Esophagus muscularis mucosa (tissue), 4 donors: Measurements from ENCODE around the gene MAGI1.

ENCODE experiments used
- CTCF ChIP-seq, 3 experiments: fragments of 200-600 bp in 2 of 3; fragments of 450-650 bp in 1 of 3; sonication (generic) in 2 of 3; IDR thresholded peaks; one replicate each; pipeline ENCODE4 v1.5.1; 2017 to 2019; ENCODE audit warnings: antibody characterized with exemption in 3 of 3, mild to moderate bottlenecking in 2 of 3, moderate library complexity in 1 of 3
- EP300 ChIP-seq: sonication (generic); formaldehyde crosslinking; IDR thresholded peaks from one replicate; pipeline ENCODE4 v1.6.1; 2017; ENCODE audit warnings: antibody characterized with exemption
- POLR2A ChIP-seq: fragments of 450-650 bp; IDR thresholded peaks from one replicate; pipeline ENCODE4 v1.6.1; 2017; ENCODE audit warnings: antibody characterized with exemption, moderate library complexity, mild to moderate bottlenecking, low read depth
- POLR2AphosphoS5 ChIP-seq, 2 donors: sonication (generic); formaldehyde crosslinking; IDR thresholded peaks; one replicate each; pipeline ENCODE4 v1.6.1; 2017; ENCODE audit warnings: antibody characterized with exemption in 2 of 2

DNA sequence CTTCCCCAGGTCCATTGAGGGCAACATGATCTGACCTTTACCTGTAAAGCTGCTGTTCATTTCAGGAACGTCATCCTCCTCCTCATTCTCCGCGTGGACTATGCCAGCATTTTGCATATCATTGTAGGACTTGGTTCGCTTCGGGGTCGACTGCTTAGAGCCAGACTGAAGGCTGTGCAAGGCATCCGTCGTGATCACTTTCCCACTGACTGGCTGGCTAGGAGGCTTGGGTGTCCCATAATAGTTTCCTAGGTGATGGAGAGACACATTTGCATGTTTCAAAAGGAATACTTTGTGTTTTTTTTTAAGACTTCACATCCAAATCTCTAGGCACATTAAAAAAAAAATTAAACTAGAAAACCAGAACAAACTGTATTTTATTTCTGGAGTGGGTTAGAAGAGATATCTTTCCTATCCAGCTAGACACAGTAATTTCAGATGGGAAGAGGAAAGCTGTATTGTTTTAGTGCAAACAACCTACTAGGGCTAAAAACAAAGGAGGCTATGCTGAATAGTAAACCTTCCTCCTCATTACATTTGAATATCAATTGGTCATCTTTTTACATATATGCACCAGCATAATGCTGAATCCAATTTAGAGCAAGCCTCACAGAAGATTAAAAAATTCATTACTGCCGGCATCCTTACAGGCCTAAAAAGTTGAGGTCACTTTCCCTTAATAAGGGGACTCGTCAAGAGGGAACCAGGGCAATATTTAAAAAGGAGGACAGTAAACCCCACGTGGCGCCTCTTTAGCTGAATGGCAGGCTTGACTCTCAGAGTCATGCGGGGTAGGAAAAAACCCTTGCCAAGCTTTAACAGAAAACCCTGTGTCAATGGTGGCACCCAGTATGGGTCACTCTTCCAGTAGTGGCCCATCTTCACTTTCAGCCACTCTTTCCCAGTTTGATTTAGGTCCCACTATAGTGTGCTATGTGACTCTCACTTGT is 559.9 kb downstream of the MAGI1 start:
- TF ChIP-seq CTCF (IDR thresholded peaks at IDR 0.05) (no peak), POLR2A (no peak), POLR2AphosphoS5 (IDR thresholded peaks at IDR 0.05) (no peak), EP300 (no peak)
